Suprapubic skin (tissue), 4 donors: ENCODE results near the gene COL5A1. TPM values are rescaled to one million over a fixed set of nuclear protein-coding genes. Genes with fewer than 3 reads are reported as not detected.
A peak's percentile ranks its signal among the peaks of the same experiment; 100 is the strongest.

Source experiments
- DNase-seq, 2 donors: peaks; one replicate each; pipeline ENCODE4 v3.0.0-alpha.2; 2019; ENCODE audit warnings: low spot score in 2 of 2
- H3K27ac ChIP-seq: fragments of 200-600 bp; sonication (generic); one replicate; pipeline ENCODE4 v1.5.1; 2019
- H3K27me3 ChIP-seq: fragments of 200-600 bp; sonication (generic); one replicate; pipeline ENCODE4 v1.5.1; 2019
- H3K36me3 ChIP-seq: fragments of 200-600 bp; sonication (generic); one replicate; pipeline ENCODE4 v1.5.1; 2019
- H3K4me1 ChIP-seq: fragments of 200-600 bp; sonication (generic); one replicate; pipeline ENCODE4 v1.5.1; 2019
- H3K4me3 ChIP-seq: fragments of 200-600 bp; sonication (generic); one replicate; pipeline ENCODE4 v1.5.1; 2019; ENCODE audit warnings: mild to moderate bottlenecking
- H3K9me3 ChIP-seq: fragments of 200-600 bp; sonication (generic); one replicate; pipeline ENCODE4 v1.5.1; 2019
- CTCF ChIP-seq, 2 donors: fragments of 200-600 bp in 1 of 2; fragments of 450-650 bp in 1 of 2; sonication (generic) in 1 of 2; IDR thresholded peaks; one replicate each; pipeline ENCODE4 v1.5.1; 2016 to 2019; ENCODE audit warnings: antibody characterized with exemption in 2 of 2, mild to moderate bottlenecking in 1 of 2, moderate library complexity in 1 of 2
- EP300 ChIP-seq: sonication (generic); formaldehyde crosslinking; IDR thresholded peaks from one replicate; pipeline ENCODE4 v1.6.1; 2017; ENCODE audit warnings: antibody characterized with exemption
- POLR2A ChIP-seq, 2 donors: fragments of 450-650 bp; IDR thresholded peaks; one replicate each; pipeline ENCODE4 v1.6.1; 2017; ENCODE audit warnings: antibody characterized with exemption in 2 of 2, mild to moderate bottlenecking in 2 of 2, moderate library complexity in 2 of 2
- POLR2AphosphoS5 ChIP-seq, 3 donors: sonication (generic); formaldehyde crosslinking; IDR thresholded peaks; one replicate each; pipeline ENCODE4 v1.6.1; 2017; ENCODE audit warnings: antibody characterized with exemption in 3 of 3
- WGBS: methylation state at CpG from one replicate; pipeline ENCODE4 v1.1.5; 2018; 5-methylcytosine and 5-hydroxymethylcytosine counted together
- total RNA-seq, 4 donors: library from RNA; depleted of rRNA; stranded (reverse); fragments of >200 nt; gene quantifications; one replicate each; pipeline ENCODE4 v1.1.0, GENCODE V29; 2016

COL5A1 gene
- 10 to 100 TPM in 3 of 4 donors, 1 to 10 TPM in 1; 8.6 to 16.5 (median 15.4) TPM for total RNA-seq

- DNase-seq, result peak; percentile 92 to 93
- Histone ChIP-seq H3K27me3 (peaks cover 14% of the 10 kb centered on the region), H3K4me3 (peak within 1 kb of the TSS; percentile 84), H3K9me3 (no peaks in the 10 kb centered on the region), H3K27ac (peak within 1 kb of the TSS; percentile 94), H3K4me1 (peaks cover 53% of the 10 kb centered on the region), H3K36me3 (no peaks in the 10 kb centered on the region)
- peak; percentile 11 to 21 for TF ChIP-seq CTCF (IDR thresholded peaks at IDR 0.05)
- peak in 1 of 2 donors; percentile 70 for TF ChIP-seq POLR2A (IDR thresholded peaks at IDR 0.05)
- TF ChIP-seq EP300, result no peak
- TF ChIP-seq POLR2AphosphoS5 (IDR thresholded peaks at IDR 0.05), result peak in 1 of 3 donors; percentile 40
- WGBS, result 2% methylated on average over 21 of the region's 72 CpGs
Observed at GRCh38 chr9:134641173-134641989, at the start of gene COL5A1. COL5A1 (plus strand) TSS chr9:134641803; CDS start chr9:134642188, 385 bp downstream.

DNA sequence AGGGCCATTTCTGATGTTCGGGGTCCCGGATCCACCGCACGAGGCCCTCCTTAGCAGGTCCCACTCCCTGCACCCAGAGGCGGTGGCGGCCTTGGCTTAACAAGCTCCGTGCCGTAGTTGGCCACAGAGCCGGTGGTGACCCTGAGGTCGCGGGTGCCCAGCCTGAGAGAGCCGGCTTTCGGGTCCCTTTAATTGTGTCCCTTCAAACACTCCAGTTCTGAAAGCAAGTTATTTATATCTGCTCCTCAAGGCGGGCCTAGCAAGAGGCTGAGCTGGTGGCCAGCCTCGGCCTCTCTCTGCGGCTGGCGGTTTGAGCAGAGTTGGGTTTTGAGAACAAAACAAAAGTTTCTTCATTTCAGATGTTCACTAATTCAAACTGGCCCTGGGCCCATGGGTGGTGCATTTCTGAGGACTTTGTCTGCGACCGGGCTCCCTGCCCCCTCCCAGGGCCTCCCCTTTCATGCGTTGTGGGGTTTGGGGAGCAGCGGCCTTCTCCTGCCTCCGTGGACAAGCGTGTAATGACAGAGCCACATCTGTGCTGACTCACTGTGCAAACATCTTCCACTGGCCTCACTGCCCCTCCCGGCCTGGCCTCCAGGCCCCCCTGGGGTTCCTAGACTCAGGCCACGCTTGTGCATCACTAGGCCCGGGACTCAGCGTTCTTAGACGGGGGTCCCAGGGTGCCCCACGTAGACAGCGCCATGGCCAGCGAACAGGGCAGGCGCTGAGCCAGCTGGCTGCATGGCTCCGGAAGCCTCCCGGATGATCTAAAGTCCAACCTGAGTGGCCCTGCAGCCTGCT is 49.4 kb upstream of the COL5A1 start:
- no peak for TF ChIP-seq POLR2AphosphoS5 (IDR thresholded peaks at IDR 0.05)
- TF ChIP-seq CTCF (IDR thresholded peaks at IDR 0.05), result no peak
- TF ChIP-seq EP300, result no peak
- no peak for TF ChIP-seq POLR2A (IDR thresholded peaks at IDR 0.05)
- Histone ChIP-seq H3K27ac (peak overlapping the region; percentile 81), H3K4me1 (peaks cover 15% of the 10 kb centered on the region), H3K27me3 (peaks cover 3% of the 10 kb centered on the region), H3K4me3 (no peak overlapping the region), H3K36me3 (no peaks in the 10 kb centered on the region), H3K9me3 (no peaks in the 10 kb centered on the region)
- peak in 1 of 2 donors; percentile 73 for DNase-seq
- WGBS, result 56% methylated on average over 29 of the region's 34 CpGs

GRCh38 chr9:134592819-134593200 is 48.8 kb upstream of the COL5A1 start:
- TF ChIP-seq EP300 (no peak), POLR2A (IDR thresholded peaks at IDR 0.05) (no peak), POLR2AphosphoS5 (IDR thresholded peaks at IDR 0.05) (no peak), CTCF (IDR thresholded peaks at IDR 0.05) (no peak)
- peaks cover 3% of the 10 kb centered on the region for H3K27me3 ChIP-seq
- DNase-seq, result no peak
- no peaks in the 10 kb centered on the region for H3K36me3 ChIP-seq
- WGBS, result 63% methylated on average over 2 of the region's 9 CpGs
- peaks cover 15% of the 10 kb centered on the region for H3K4me1 ChIP-seq
- H3K9me3 ChIP-seq, result no peaks in the 10 kb centered on the region
- H3K27ac ChIP-seq, result no peak overlapping the region
- no peak overlapping the region for H3K4me3 ChIP-seq

GRCh38 chr9:134593286-134594077 is 48.1 kb upstream of the COL5A1 start:
- H3K4me1 ChIP-seq, result peaks cover 15% of the 10 kb centered on the region
- no peaks in the 10 kb centered on the region for H3K36me3 ChIP-seq
- H3K9me3 ChIP-seq, result no peaks in the 10 kb centered on the region
- DNase-seq, result peak in 1 of 2 donors; percentile 57
- TF ChIP-seq POLR2AphosphoS5 (IDR thresholded peaks at IDR 0.05) (no peak), EP300 (no peak), CTCF (IDR thresholded peaks at IDR 0.05) (no peak), POLR2A (IDR thresholded peaks at IDR 0.05) (no peak)
- no peak overlapping the region for H3K4me3 ChIP-seq
- H3K27ac ChIP-seq, result no peak overlapping the region
- 88% methylated on average over 23 of the region's 25 CpGs for WGBS
- H3K27me3 ChIP-seq, result peaks cover 3% of the 10 kb centered on the region
